Loucy (cell line): ENCODE measurements around the gene TSEN54.

Experiments
- CTCF ChIP-seq: fragments of 200-600 bp; sonication (generic); conservative IDR thresholded peaks from 2 replicates; pipeline ENCODE4 v1.5.1; 2014; ENCODE audit warnings: mild to moderate bottlenecking, antibody characterized with exemption, low read length
- EZH2phosphoT487 ChIP-seq: fragments of 200-600 bp; IDR thresholded peaks from 2 replicates; pipeline ENCODE4 v1.6.1; 2018; ENCODE audit warnings: antibody characterized with exemption, mild to moderate bottlenecking, moderate library complexity, borderline replicate concordance

- TF ChIP-seq CTCF (no peak), EZH2phosphoT487 (no peak)
Measured at GRCh38 chr17:75544250-75544649, 27.9 kb downstream of the TSEN54 start.
